ENCODE data around the gene SLC36A2.

Gene SLC36A2

DNA sequence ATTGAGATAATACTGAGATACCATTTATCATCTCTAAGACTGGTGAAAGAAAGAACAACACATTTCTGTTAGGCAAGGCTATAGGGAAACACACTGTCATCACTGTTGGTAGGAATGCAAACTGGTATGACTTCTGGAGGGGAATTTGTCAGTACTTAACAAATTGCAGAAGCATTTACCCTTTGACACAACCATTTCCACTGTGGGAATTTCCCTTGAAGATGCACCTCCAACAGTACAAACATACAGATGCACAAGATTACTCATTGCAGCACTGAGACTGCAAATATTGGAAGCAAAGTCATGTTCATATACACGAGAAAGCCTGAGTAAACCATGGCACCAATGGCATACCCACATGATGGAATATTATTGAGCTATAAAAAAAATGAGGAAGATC lies 76.8 kb downstream of the SLC36A2 start:
- TF ChIP-seq, protein P1, sequence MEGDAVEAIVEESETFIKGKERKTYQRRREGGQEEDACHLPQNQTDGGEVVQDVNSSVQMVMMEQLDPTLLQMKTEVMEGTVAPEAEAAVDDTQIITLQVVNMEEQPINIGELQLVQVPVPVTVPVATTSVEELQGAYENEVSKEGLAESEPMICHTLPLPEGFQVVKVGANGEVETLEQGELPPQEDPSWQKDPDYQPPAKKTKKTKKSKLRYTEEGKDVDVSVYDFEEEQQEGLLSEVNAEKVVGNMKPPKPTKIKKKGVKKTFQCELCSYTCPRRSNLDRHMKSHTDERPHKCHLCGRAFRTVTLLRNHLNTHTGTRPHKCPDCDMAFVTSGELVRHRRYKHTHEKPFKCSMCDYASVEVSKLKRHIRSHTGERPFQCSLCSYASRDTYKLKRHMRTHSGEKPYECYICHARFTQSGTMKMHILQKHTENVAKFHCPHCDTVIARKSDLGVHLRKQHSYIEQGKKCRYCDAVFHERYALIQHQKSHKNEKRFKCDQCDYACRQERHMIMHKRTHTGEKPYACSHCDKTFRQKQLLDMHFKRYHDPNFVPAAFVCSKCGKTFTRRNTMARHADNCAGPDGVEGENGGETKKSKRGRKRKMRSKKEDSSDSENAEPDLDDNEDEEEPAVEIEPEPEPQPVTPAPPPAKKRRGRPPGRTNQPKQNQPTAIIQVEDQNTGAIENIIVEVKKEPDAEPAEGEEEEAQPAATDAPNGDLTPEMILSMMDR (IDR thresholded peaks at IDR 0.05) = no peak
- no peak for TF ChIP-seq ZFX (IDR thresholded peaks at IDR 0.05; ENCODE audit: borderline replicate concordance)
- no peak overlapping the region for H3K27ac ChIP-seq

DNA sequence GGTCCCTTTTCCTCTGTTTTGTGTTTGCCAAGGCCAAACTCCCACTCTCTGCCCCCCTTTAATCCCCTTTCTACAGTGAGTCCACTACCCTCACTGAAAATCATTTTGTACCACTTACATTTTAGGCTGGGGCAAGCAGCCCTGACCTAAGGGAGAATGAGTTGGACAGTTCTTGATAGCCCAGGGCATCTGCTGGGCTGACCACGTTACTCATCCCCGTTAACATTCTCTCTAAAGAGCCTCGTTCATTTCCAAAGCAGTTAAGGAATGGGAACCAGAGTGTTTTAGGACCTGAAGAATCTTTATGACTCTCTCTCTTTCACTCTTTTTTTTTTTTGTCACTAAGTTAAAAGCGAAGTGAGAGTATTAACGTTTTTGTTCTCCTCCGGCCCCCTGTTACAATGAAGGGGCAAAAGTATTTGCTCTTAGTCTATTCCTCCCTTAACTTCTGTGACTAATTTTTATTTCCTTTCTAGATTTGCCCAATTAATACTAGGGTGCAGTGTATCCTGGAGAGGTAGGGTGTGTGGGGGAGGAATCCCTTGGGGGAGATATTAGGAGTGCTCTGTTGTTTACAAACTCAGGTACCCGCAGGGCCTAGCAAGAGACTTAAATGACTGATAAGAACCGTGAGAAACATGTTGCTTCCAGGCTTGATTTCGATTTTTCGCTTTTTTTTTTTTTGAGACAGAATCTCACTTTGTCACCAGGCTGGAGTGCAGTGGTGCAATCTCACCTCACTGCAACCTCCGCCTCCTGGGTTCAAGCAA lies 79.7 kb downstream of the SLC36A2 start:
- no peak overlapping the region for H3K27ac ChIP-seq
- TF ChIP-seq ZFX (IDR thresholded peaks at IDR 0.05; ENCODE audit: borderline replicate concordance) = no peak
- TF ChIP-seq, protein P1 (IDR thresholded peaks at IDR 0.05) = no peak
